NT2/D1 (cell line): ENCODE results near the gene SMG6.
A peak's percentile ranks its signal among the peaks of the same experiment; 100 is the strongest.

Source experiments
- DNase-seq: peaks from one replicate; pipeline ENCODE4 v3.0.0-alpha.2; 2011; ENCODE audit warnings: low read depth, low spot score
- H3K27me3 ChIP-seq: 2 replicates; pipeline ENCODE4 v1.6.0; 2011; ENCODE audit warnings: mild to moderate bottlenecking; ENCODE audit not compliant: insufficient read length, insufficient read depth
- H3K36me3 ChIP-seq: 2 replicates; pipeline ENCODE4 v1.6.1; 2011; ENCODE audit warnings: mild to moderate bottlenecking, low read length, mixed read lengths; ENCODE audit not compliant: insufficient read depth, insufficient read length
- H3K4me1 ChIP-seq: 2 replicates; pipeline ENCODE4 v1.5.1; 2011; ENCODE audit not compliant: insufficient read depth, insufficient read length
- H3K4me3 ChIP-seq: 2 replicates; pipeline ENCODE4 v1.5.1; 2011; ENCODE audit warnings: low read depth; ENCODE audit not compliant: insufficient read length
- H3K9ac ChIP-seq: 2 replicates; pipeline ENCODE4 v1.6.0; 2011; ENCODE audit warnings: low read depth; ENCODE audit not compliant: insufficient read length
- H3K9me3 ChIP-seq: 2 replicates; pipeline ENCODE4 v1.5.1; 2011; ENCODE audit warnings: mild to moderate bottlenecking, low read length; ENCODE audit not compliant: insufficient read depth
- SUZ12 ChIP-seq: IDR thresholded peaks from 2 replicates; pipeline ENCODE4 v1.6.1; 2011; ENCODE audit not compliant: insufficient read length, insufficient read depth; ENCODE audit errors: extremely low read depth
- YY1 ChIP-seq: IDR thresholded peaks from 2 replicates; pipeline ENCODE4 v1.6.1; 2011; ENCODE audit not compliant: insufficient read length, insufficient read depth
- ZNF274 ChIP-seq: IDR thresholded peaks from 2 replicates; pipeline ENCODE4 v1.6.1; 2011; ENCODE audit warnings: mild to moderate bottlenecking, low read depth, low read length

The SMG6 gene

GRCh38 chr17:2022647-2023240 is 280.8 kb downstream of the SMG6 start:
- peaks cover 20% of the 10 kb centered on the region for H3K4me1 ChIP-seq
- H3K9me3 ChIP-seq, result no peaks in the 10 kb centered on the region
- peak overlapping the region; percentile 8 for H3K9ac ChIP-seq
- no peak for DNase-seq
- H3K4me3 ChIP-seq, result no peak overlapping the region
- no peaks in the 10 kb centered on the region for H3K36me3 ChIP-seq
- H3K27me3 ChIP-seq, result peaks cover 57% of the 10 kb centered on the region
- TF ChIP-seq SUZ12, result no peak
- no peak for TF ChIP-seq ZNF274
- TF ChIP-seq YY1, result no peak

DNA sequence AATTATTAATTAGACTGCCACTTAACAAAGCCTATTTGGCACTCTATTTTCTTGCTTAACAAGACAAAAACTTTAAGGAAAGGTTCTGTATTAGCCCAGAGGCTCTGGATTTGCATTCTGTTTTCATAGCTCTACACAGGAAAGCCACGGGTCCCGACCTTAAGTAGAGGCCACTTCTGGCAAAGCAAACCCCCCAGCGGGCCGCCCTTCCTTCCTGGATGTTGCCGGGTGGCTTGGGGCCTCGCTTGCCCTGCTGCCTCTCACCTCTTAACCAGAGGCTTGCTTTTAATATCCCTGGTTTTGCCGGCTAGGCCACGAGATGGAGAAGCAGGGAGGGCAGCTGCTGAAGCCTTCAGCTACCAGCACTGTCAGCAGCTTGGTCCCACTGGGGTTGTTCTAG is 282.9 kb downstream of the SMG6 start:
- no peak overlapping the region for H3K4me3 ChIP-seq
- DNase-seq, result no peak
- no peaks in the 10 kb centered on the region for H3K36me3 ChIP-seq
- no peaks in the 10 kb centered on the region for H3K9me3 ChIP-seq
- TF ChIP-seq ZNF274, result no peak
- TF ChIP-seq YY1, result no peak
- no peak for TF ChIP-seq SUZ12
- H3K27me3 ChIP-seq, result peaks cover 37% of the 10 kb centered on the region
- H3K4me1 ChIP-seq, result peaks cover 28% of the 10 kb centered on the region
- H3K9ac ChIP-seq, result peak overlapping the region; percentile 36

GRCh38 chr17:2019723-2020122 is 283.9 kb downstream of the SMG6 start:
- TF ChIP-seq ZNF274 (no peak), YY1 (no peak), SUZ12 (no peak)
- Histone ChIP-seq H3K36me3 (no peaks in the 10 kb centered on the region), H3K4me1 (peaks cover 31% of the 10 kb centered on the region), H3K9ac (no peak overlapping the region), H3K27me3 (peaks cover 28% of the 10 kb centered on the region), H3K9me3 (no peaks in the 10 kb centered on the region), H3K4me3 (no peak overlapping the region)
- DNase-seq, result no peak

GRCh38 chr17:2018716-2019510 is 284.7 kb downstream of the SMG6 start:
- no peak for DNase-seq
- peaks cover 28% of the 10 kb centered on the region for H3K4me1 ChIP-seq
- H3K4me3 ChIP-seq, result no peak overlapping the region
- peaks cover 4% of the 10 kb centered on the region for H3K9me3 ChIP-seq
- TF ChIP-seq ZNF274, result no peak
- no peak for TF ChIP-seq YY1
- no peak for TF ChIP-seq SUZ12
- H3K27me3 ChIP-seq, result peaks cover 20% of the 10 kb centered on the region
- H3K9ac ChIP-seq, result peak overlapping the region; percentile 43
- no peaks in the 10 kb centered on the region for H3K36me3 ChIP-seq

GRCh38 chr17:2017274-2017941 is 286.2 kb downstream of the SMG6 start:
- H3K4me1 ChIP-seq, result peaks cover 26% of the 10 kb centered on the region
- H3K4me3 ChIP-seq, result no peak overlapping the region
- H3K9ac ChIP-seq, result no peak overlapping the region
- no peaks in the 10 kb centered on the region for H3K36me3 ChIP-seq
- peaks cover 9% of the 10 kb centered on the region for H3K9me3 ChIP-seq
- TF ChIP-seq ZNF274 (no peak), SUZ12 (no peak), YY1 (no peak)
- peaks cover 12% of the 10 kb centered on the region for H3K27me3 ChIP-seq
- no peak for DNase-seq

- Histone ChIP-seq H3K4me3 (no peak overlapping the region), H3K27me3 (peaks cover 12% of the 10 kb centered on the region), H3K36me3 (no peaks in the 10 kb centered on the region), H3K4me1 (peaks cover 29% of the 10 kb centered on the region), H3K9me3 (peaks cover 9% of the 10 kb centered on the region), H3K9ac (peak overlapping the region; percentile 27)
- DNase-seq, result no peak
- TF ChIP-seq SUZ12, result no peak
- no peak for TF ChIP-seq ZNF274
- no peak for TF ChIP-seq YY1
These were observed 287.1 kb downstream of the SMG6 start for GRCh38 chr17:2016494-2016893.

DNA sequence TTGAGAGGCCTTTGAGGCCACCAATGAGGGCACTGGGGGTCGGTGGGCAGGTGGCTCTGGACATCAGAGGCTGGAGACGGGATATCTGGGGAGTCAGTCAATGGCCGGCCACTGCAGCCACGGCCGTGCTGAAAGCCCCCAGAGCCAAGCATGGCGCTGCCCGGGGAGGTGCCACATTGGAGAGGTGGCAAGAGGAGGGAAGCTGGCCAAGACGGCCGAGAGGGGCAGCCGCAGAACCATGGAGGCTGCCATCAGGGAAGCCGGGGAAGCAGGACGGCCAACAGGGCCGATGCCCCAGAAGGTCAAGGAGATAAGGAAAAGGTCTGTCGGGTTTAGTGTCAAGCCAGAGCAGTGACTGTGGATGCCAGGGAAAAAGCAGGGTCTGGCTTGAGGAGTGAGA is 288.3 kb downstream of the SMG6 start:
- Histone ChIP-seq H3K4me1 (peaks cover 26% of the 10 kb centered on the region), H3K9me3 (peaks cover 9% of the 10 kb centered on the region), H3K27me3 (peaks cover 12% of the 10 kb centered on the region), H3K9ac (no peak overlapping the region), H3K36me3 (no peaks in the 10 kb centered on the region), H3K4me3 (no peak overlapping the region)
- DNase-seq, result no peak
- TF ChIP-seq YY1, result no peak
- TF ChIP-seq ZNF274, result no peak
- TF ChIP-seq SUZ12, result no peak
